ENCODE measurements around the gene GNB4. TPM values are rescaled to one million over a fixed set of nuclear protein-coding genes. Genes with fewer than 3 reads are reported as not detected.

The GNB4 gene
- total and polyA plus RNA-seq, 9 of the 15 experiments (the other 6 are each of a cell fraction or from before 2014, with no cell fraction given) = 6.8 to 36.7 (median 21.4) TPM

DNA sequence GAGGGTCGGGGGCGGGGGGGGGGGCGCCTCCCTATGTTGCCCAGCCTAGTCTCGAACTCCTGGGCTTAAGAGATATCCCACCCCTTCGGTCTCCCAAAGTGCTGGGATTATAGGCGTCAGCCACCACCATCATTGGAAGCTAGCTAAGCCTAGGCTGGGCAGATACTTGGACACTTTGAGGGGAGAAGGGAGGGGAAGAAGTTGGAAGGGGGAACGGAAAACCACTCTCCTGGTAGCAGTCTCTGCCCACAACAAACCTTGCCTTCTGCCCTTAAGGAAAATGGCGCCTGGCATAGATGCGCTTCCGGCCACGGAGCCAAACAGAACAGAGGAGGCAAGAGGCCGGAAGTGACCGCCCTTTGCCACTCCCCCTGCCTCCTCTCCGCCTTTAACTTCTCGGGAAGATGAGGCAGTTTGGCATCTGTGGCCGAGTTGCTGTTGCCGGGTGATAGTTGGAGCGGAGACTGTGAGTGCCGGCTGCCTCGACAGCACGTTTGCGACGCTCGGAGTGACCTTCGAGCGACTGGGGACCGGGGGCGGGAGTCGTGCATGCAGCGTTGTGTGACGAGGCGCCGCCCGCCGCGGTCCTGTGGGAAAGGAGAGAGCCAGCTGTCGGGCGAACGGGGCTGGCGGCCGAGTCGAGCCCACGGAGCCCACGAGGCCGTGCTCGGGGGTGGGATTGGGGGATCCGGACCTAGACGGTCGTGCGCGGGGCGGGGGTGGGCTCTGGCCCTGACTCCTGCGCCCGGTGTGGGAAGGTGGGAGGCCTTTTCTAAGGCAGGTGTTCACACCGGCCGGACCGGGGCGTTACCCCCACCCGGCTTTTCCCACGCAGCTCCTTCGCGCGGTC lies 103.7 kb downstream of the GNB4 start, which contains the start of gene MFN1 (continued):
- TF ChIP-seq, protein P1, sequence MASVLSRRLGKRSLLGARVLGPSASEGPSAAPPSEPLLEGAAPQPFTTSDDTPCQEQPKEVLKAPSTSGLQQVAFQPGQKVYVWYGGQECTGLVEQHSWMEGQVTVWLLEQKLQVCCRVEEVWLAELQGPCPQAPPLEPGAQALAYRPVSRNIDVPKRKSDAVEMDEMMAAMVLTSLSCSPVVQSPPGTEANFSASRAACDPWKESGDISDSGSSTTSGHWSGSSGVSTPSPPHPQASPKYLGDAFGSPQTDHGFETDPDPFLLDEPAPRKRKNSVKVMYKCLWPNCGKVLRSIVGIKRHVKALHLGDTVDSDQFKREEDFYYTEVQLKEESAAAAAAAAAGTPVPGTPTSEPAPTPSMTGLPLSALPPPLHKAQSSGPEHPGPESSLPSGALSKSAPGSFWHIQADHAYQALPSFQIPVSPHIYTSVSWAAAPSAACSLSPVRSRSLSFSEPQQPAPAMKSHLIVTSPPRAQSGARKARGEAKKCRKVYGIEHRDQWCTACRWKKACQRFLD (CRISPR knock-in tag; IDR thresholded peaks at IDR 0.05) = peak; percentile 55; the same call in 1 of the 2 replicates
- TF ChIP-seq, protein P2, sequence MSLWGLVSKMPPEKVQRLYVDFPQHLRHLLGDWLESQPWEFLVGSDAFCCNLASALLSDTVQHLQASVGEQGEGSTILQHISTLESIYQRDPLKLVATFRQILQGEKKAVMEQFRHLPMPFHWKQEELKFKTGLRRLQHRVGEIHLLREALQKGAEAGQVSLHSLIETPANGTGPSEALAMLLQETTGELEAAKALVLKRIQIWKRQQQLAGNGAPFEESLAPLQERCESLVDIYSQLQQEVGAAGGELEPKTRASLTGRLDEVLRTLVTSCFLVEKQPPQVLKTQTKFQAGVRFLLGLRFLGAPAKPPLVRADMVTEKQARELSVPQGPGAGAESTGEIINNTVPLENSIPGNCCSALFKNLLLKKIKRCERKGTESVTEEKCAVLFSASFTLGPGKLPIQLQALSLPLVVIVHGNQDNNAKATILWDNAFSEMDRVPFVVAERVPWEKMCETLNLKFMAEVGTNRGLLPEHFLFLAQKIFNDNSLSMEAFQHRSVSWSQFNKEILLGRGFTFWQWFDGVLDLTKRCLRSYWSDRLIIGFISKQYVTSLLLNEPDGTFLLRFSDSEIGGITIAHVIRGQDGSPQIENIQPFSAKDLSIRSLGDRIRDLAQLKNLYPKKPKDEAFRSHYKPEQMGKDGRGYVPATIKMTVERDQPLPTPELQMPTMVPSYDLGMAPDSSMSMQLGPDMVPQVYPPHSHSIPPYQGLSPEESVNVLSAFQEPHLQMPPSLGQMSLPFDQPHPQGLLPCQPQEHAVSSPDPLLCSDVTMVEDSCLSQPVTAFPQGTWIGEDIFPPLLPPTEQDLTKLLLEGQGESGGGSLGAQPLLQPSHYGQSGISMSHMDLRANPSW (CRISPR knock-in tag; IDR thresholded peaks at IDR 0.05) = 0 out of 2 replicates have a peak, but pooled peaks have one; percentile 45
- TF ChIP-seq CTBP1 (IDR thresholded peaks at IDR 0.05; ENCODE audit: borderline replicate concordance) (peak; percentile 76; the same call in 1 of the 2 replicates), CREM (IDR thresholded peaks at IDR 0.05; ENCODE audit: low read depth) (peak; percentile 83), CSDE1 (IDR thresholded peaks at IDR 0.05) (no peak), RFX1 (IDR thresholded peaks at IDR 0.05) (peak; percentile 57; the same call in 1 of the 2 replicates), HMGN3 (IDR thresholded peaks at IDR 0.05; ENCODE audit: borderline replicate concordance, extremely low read depth, insufficient read length, low read depth, low read length) (peak; percentile 52), CREB1 (IDR thresholded peaks at IDR 0.05) (peak; percentile 58; the same call in 1 of the 2 replicates), CREB1 (CRISPR knock-in tag; IDR thresholded peaks at IDR 0.05) (peak; percentile 80), ZSCAN32 (CRISPR knock-in tag; IDR thresholded peaks at IDR 0.05) (no peak), NFIC (IDR thresholded peaks at IDR 0.05) (peak; percentile 32; the same call in 1 of the 2 replicates)
- TF ChIP-seq, protein P3, sequence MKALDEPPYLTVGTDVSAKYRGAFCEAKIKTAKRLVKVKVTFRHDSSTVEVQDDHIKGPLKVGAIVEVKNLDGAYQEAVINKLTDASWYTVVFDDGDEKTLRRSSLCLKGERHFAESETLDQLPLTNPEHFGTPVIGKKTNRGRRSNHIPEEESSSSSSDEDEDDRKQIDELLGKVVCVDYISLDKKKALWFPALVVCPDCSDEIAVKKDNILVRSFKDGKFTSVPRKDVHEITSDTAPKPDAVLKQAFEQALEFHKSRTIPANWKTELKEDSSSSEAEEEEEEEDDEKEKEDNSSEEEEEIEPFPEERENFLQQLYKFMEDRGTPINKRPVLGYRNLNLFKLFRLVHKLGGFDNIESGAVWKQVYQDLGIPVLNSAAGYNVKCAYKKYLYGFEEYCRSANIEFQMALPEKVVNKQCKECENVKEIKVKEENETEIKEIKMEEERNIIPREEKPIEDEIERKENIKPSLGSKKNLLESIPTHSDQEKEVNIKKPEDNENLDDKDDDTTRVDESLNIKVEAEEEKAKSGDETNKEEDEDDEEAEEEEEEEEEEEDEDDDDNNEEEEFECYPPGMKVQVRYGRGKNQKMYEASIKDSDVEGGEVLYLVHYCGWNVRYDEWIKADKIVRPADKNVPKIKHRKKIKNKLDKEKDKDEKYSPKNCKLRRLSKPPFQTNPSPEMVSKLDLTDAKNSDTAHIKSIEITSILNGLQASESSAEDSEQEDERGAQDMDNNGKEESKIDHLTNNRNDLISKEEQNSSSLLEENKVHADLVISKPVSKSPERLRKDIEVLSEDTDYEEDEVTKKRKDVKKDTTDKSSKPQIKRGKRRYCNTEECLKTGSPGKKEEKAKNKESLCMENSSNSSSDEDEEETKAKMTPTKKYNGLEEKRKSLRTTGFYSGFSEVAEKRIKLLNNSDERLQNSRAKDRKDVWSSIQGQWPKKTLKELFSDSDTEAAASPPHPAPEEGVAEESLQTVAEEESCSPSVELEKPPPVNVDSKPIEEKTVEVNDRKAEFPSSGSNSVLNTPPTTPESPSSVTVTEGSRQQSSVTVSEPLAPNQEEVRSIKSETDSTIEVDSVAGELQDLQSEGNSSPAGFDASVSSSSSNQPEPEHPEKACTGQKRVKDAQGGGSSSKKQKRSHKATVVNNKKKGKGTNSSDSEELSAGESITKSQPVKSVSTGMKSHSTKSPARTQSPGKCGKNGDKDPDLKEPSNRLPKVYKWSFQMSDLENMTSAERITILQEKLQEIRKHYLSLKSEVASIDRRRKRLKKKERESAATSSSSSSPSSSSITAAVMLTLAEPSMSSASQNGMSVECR (CRISPR knock-in tag; IDR thresholded peaks at IDR 0.05) = peak; percentile 53; the same call in 1 of the 2 replicates
- TF ChIP-seq, protein P4, sequence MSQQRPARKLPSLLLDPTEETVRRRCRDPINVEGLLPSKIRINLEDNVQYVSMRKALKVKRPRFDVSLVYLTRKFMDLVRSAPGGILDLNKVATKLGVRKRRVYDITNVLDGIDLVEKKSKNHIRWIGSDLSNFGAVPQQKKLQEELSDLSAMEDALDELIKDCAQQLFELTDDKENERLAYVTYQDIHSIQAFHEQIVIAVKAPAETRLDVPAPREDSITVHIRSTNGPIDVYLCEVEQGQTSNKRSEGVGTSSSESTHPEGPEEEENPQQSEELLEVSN (IDR thresholded peaks at IDR 0.05; ENCODE audit: borderline replicate concordance in 1 of 2, extremely low read depth in 1 of 2, insufficient read depth in 1 of 2, insufficient read length in 1 of 2, low read depth in 1 of 2, low read length in 1 of 2, poor library complexity in 1 of 2, severe bottlenecking in 1 of 2) = peak; percentile 83 to 92

Data from K562 (cell line).